Activated T-cell treated with anti-CD3 and anti-CD28 coated beads, Interleukin-2, amount 50 U/mL, for 4 hours (primary cell): ENCODE data around the gene JARID2. TPM values are rescaled to one million over a fixed set of nuclear protein-coding genes. Genes with fewer than 3 reads are reported as not detected.

Source experiments
- ATAC-seq, 2 donors: fragments of 200-7000 bp; cut with Tn5 transposase; one replicate each; pipeline ENCODE4 v1.10.0; 2021
- DNase-seq: peaks from one replicate; pipeline ENCODE4 v3.0.0-alpha.2; 2020
- H3K27me3 Mint-ChIP-seq: one replicate; pipeline ENCODE4 v1.8.0; 2021; ENCODE audit warnings: low read depth, mixed read lengths
- H3K36me3 Mint-ChIP-seq: one replicate; pipeline ENCODE4 v1.8.0; 2022; ENCODE audit warnings: mixed read lengths; ENCODE audit not compliant: insufficient read depth
- H3K4me1 Mint-ChIP-seq: one replicate; pipeline ENCODE4 v1.8.0; 2021; ENCODE audit warnings: low read depth, mixed read lengths
- H3K4me3 Mint-ChIP-seq: one replicate; pipeline ENCODE4 v1.8.0; 2021; ENCODE audit warnings: mild to moderate bottlenecking, moderate library complexity, mixed read lengths
- H3K9me3 Mint-ChIP-seq: one replicate; pipeline ENCODE4 v1.8.0; 2021; ENCODE audit warnings: mixed read lengths
- total RNA-seq, 3 donors: library from RNA; stranded (reverse); gene quantifications; one replicate each; pipeline ENCODE4 v1.2.1, GENCODE V29; 2021

Gene JARID2
- total RNA-seq, 3 donors from 2014 or later: 32.6 to 43.6 (median 37.2) TPM

DNA sequence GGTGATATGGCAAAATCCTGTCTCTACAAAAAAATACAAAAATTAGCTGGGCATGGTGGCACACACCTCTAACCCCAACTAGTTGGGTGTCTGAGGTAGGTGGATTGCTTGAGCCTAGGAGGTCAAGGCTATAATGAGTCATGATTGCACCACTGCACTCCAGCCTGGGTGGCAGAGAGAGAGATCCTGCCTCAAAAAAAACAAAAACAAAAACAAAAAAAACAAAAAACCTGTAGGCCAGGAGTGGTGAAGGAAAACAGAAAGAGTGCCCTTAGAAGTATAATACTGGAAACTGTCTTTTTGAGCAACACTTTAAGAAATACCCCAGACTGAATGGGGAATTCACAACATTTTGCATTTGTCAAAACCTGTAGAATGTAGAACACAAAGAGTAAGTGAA, 85.3 kb downstream of the JARID2 start:
- H3K36me3 Mint-ChIP-seq: peaks cover 12% of the 10 kb centered on the region
- H3K4me1 Mint-ChIP-seq: peaks cover 75% of the 10 kb centered on the region
- ATAC-seq (no peak), DNase-seq (no peak)
- no peak overlapping the region for H3K4me3 Mint-ChIP-seq
- H3K9me3 Mint-ChIP-seq: no peaks in the 10 kb centered on the region
- H3K27me3 Mint-ChIP-seq: no peaks in the 10 kb centered on the region

DNA sequence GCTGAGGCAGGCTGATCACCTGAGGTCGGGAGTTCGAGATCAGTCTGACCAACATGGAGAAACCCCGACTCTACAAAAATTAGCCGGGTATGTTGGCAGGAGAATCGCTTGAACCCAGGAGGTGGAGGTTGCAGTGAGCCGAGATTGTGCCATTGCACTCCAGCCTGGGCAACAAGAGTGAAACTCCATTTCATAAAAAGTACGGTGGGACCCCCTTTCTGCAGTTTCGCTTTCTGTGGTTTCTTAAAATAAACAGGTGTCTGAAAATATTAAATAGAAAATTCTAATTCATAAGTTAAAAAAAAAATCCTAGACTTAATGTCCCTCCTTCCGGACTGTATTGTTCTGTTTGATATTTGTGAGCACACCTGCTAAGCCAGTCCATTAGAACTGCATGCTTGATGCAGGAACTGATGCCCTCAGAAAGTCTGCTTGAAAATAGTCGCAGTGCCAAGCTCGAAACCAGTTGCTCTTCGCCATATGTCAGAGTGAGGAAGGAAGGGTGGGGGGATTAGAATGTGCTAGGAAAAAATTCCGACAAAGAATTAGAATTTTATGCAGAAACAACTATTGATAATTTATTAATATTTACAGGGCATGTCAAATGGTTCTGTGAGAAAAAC, 85.9 kb downstream of the JARID2 start:
- Mint-ChIP-seq H3K27me3 (no peaks in the 10 kb centered on the region), H3K4me1 (peaks cover 73% of the 10 kb centered on the region), H3K9me3 (no peaks in the 10 kb centered on the region), H3K4me3 (no peak overlapping the region), H3K36me3 (peaks cover 12% of the 10 kb centered on the region)
- ATAC-seq: no peak
- no peak for DNase-seq

- Mint-ChIP-seq H3K9me3 (no peaks in the 10 kb centered on the region), H3K27me3 (no peaks in the 10 kb centered on the region), H3K4me3 (no peak overlapping the region), H3K4me1 (peaks cover 73% of the 10 kb centered on the region), H3K36me3 (peaks cover 14% of the 10 kb centered on the region)
- no peak for ATAC-seq
- DNase-seq: no peak
Observed at GRCh38 chr6:15332446-15332845, 86.6 kb downstream of the JARID2 start.

DNA sequence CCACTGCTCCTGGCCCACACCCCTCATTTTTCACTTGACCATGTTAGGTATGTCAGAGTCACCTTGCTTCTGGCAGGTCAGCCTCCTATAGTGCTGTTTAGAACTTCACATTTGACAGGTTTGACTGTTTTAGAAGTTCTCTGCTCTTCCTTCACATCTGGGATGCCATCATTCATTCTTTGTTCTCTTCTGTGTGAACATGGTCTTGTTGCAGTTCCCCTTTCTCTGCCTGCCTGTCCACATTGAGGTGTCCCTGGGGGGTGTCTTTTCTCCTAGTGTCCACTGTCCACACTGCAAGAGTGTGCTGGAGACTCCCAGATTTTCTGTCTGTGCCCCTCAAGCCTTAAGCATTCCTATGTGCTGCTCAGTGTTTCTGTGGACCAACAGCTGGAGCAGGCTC, 89.5 kb downstream of the JARID2 start:
- no peaks in the 10 kb centered on the region for H3K9me3 Mint-ChIP-seq
- no peaks in the 10 kb centered on the region for H3K27me3 Mint-ChIP-seq
- no peak overlapping the region for H3K4me3 Mint-ChIP-seq
- peaks cover 67% of the 10 kb centered on the region for H3K4me1 Mint-ChIP-seq
- ATAC-seq (no peak), DNase-seq (no peak)
- peaks cover 15% of the 10 kb centered on the region for H3K36me3 Mint-ChIP-seq

- Mint-ChIP-seq H3K9me3 (no peaks in the 10 kb centered on the region), H3K4me3 (no peak overlapping the region), H3K27me3 (no peaks in the 10 kb centered on the region), H3K36me3 (peaks cover 15% of the 10 kb centered on the region), H3K4me1 (peaks cover 67% of the 10 kb centered on the region)
- ATAC-seq (no peak), DNase-seq (no peak)
Observed at GRCh38 chr6:15335916-15336315, 90.0 kb downstream of the JARID2 start.

- H3K36me3 Mint-ChIP-seq: peaks cover 12% of the 10 kb centered on the region
Observed at GRCh38 chr6:15336900-15337560, 91.2 kb downstream of the JARID2 start.

DNA sequence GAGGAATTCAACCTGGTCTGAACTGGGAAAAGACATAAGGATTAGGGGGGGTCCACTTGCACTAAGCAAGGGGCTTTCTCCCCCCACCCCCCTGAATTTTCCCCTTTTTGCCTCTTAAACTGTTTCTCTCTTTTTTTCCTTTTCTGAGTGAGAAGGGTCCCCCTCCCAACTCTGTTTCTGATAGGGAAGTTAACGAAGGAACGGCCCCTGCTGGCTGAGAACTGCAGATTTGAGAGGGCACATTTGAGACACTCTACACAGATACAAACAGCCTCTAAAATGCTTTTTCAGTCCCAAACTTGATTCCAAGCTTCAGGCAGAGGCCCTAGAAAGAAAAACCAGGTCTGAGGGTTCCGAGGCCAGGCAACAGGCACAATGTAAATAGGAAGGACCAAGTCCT, 91.7 kb downstream of the JARID2 start:
- H3K36me3 Mint-ChIP-seq: peaks cover 12% of the 10 kb centered on the region
- H3K9me3 Mint-ChIP-seq: no peaks in the 10 kb centered on the region
- DNase-seq (no peak), ATAC-seq (no peak)
- peaks cover 75% of the 10 kb centered on the region for H3K4me1 Mint-ChIP-seq
- H3K27me3 Mint-ChIP-seq: no peaks in the 10 kb centered on the region
- H3K4me3 Mint-ChIP-seq: no peak overlapping the region

More at GRCh38 chr6:15336900-15337560, 91.2 kb downstream of the JARID2 start:
- no peak for DNase-seq
- no peak for ATAC-seq
- Mint-ChIP-seq H3K4me1 (peaks cover 71% of the 10 kb centered on the region), H3K27me3 (no peaks in the 10 kb centered on the region), H3K4me3 (peak overlapping the region; percentile 34), H3K9me3 (no peaks in the 10 kb centered on the region)

DNA sequence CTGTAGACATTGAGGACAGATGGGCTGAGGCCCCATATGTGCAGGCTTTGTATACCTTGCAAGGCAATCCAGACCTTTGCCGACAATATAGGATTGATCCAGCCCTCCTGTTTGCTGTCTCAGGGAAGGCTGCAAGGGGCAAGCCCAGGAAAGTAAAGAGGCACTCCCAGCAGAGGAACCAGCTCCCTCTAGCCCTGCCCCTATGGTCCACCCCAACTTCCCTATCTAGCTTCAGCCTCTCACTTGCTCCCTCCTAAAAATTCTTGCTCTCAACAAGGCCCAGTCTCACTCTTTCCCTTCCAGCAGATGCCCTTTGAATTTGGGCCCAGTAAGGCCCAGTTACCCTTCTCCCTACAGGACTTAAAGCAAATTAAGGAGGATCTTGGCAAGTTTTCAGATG, 92.6 kb downstream of the JARID2 start:
- DNase-seq (no peak), ATAC-seq (no peak)
- Mint-ChIP-seq H3K4me3 (no peak overlapping the region), H3K27me3 (no peaks in the 10 kb centered on the region), H3K9me3 (no peaks in the 10 kb centered on the region), H3K36me3 (peaks cover 9% of the 10 kb centered on the region), H3K4me1 (peaks cover 78% of the 10 kb centered on the region)

DNA sequence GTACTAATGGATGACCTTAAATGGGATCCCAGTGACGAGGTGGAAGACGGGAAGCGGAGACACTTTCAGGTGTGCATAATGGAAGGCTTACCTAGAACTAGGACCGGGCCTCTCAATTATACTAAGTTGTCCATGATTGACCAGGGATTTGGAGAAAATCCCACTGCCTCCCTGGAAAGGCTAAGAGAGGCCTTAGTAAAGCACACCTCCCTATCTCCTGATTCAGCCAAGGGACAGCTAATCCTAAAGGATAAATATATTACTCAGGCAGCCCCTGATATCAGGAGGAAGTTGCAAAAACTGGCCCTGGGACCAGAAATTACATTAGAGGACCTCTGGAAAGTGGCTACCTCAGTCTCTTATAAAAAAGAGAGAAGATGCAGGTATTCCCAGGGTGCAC, 93.2 kb downstream of the JARID2 start:
- Mint-ChIP-seq H3K36me3 (peaks cover 8% of the 10 kb centered on the region), H3K27me3 (no peaks in the 10 kb centered on the region), H3K9me3 (no peaks in the 10 kb centered on the region), H3K4me3 (no peak overlapping the region), H3K4me1 (peaks cover 79% of the 10 kb centered on the region)
- DNase-seq: no peak
- no peak for ATAC-seq

GRCh38 chr6:15340105-15340601, 94.3 kb downstream of the JARID2 start:
- no peak for ATAC-seq
- no peaks in the 10 kb centered on the region for H3K9me3 Mint-ChIP-seq
- peak overlapping the region; percentile 35 for H3K4me3 Mint-ChIP-seq
- H3K27me3 Mint-ChIP-seq: no peaks in the 10 kb centered on the region
- peaks cover 4% of the 10 kb centered on the region for H3K36me3 Mint-ChIP-seq
- peaks cover 84% of the 10 kb centered on the region for H3K4me1 Mint-ChIP-seq
- no peak for DNase-seq

GRCh38 chr6:15340775-15341174, 94.9 kb downstream of the JARID2 start:
- Mint-ChIP-seq H3K36me3 (peaks cover 4% of the 10 kb centered on the region), H3K27me3 (no peaks in the 10 kb centered on the region), H3K9me3 (no peaks in the 10 kb centered on the region), H3K4me1 (peaks cover 83% of the 10 kb centered on the region), H3K4me3 (peak overlapping the region; percentile 34)
- ATAC-seq: peak in 1 of 2 donors; percentile 22
- no peak for DNase-seq

GRCh38 chr6:15341311-15342001, 95.6 kb downstream of the JARID2 start:
- no peaks in the 10 kb centered on the region for H3K27me3 Mint-ChIP-seq
- peak overlapping the region; percentile 34 for H3K4me3 Mint-ChIP-seq
- ATAC-seq (peak in 1 of 2 donors; percentile 32), DNase-seq (no peak)
- peaks cover 4% of the 10 kb centered on the region for H3K36me3 Mint-ChIP-seq
- H3K4me1 Mint-ChIP-seq: peaks cover 84% of the 10 kb centered on the region
- H3K9me3 Mint-ChIP-seq: no peaks in the 10 kb centered on the region

GRCh38 chr6:15342114-15342513, 96.2 kb downstream of the JARID2 start:
- DNase-seq: no peak
- no peak overlapping the region for H3K4me3 Mint-ChIP-seq
- H3K4me1 Mint-ChIP-seq: peaks cover 85% of the 10 kb centered on the region
- H3K27me3 Mint-ChIP-seq: no peaks in the 10 kb centered on the region
- no peaks in the 10 kb centered on the region for H3K9me3 Mint-ChIP-seq
- ATAC-seq: no peak
- H3K36me3 Mint-ChIP-seq: peaks cover 2% of the 10 kb centered on the region

- Mint-ChIP-seq H3K9me3 (no peaks in the 10 kb centered on the region), H3K27me3 (no peaks in the 10 kb centered on the region), H3K4me1 (peaks cover 78% of the 10 kb centered on the region), H3K36me3 (no peaks in the 10 kb centered on the region), H3K4me3 (no peak overlapping the region)
- no peak for ATAC-seq
- no peak for DNase-seq
Observed at GRCh38 chr6:15343490-15344191, 97.8 kb downstream of the JARID2 start.
